A204.1 (cell line): ENCODE results near the gene RBM18.

Source experiments
- FAIRE-seq: peaks from 2 replicates; lab custom pipeline; 2012; peaks lifted over from hg19 to GRCh38; lab: Jason Lieb, UNC

RBM18 gene

GRCh38 chr9:122204055-122204454 is 60.6 kb downstream of the RBM18 start:
- no peak for FAIRE-seq

GRCh38 chr9:122202111-122202510 is 62.5 kb downstream of the RBM18 start:
- FAIRE-seq, result no peak

GRCh38 chr9:122201641-122202040 is 63.0 kb downstream of the RBM18 start:
- FAIRE-seq, result no peak

GRCh38 chr9:122200960-122201595 is 63.6 kb downstream of the RBM18 start:
- FAIRE-seq, result no peak

GRCh38 chr9:122197882-122198281 is 66.8 kb downstream of the RBM18 start:
- no peak for FAIRE-seq

- no peak for FAIRE-seq
Measured at GRCh38 chr9:122197426-122197825, 67.2 kb downstream of the RBM18 start.

GRCh38 chr9:122195875-122196274 is 68.8 kb downstream of the RBM18 start:
- no peak for FAIRE-seq

- no peak for FAIRE-seq
Measured at GRCh38 chr9:122193651-122194050, 71.0 kb downstream of the RBM18 start.

GRCh38 chr9:122192914-122193525 is 71.6 kb downstream of the RBM18 start:
- FAIRE-seq, result no peak

- FAIRE-seq, result no peak
Measured at GRCh38 chr9:122192261-122192875, 72.3 kb downstream of the RBM18 start.

GRCh38 chr9:122191584-122191983 is 73.1 kb downstream of the RBM18 start:
- no peak for FAIRE-seq

- no peak for FAIRE-seq
Measured at GRCh38 chr9:122190597-122191381, 73.9 kb downstream of the RBM18 start.

- no peak for FAIRE-seq
Measured at GRCh38 chr9:122188369-122188768, 76.3 kb downstream of the RBM18 start.
